Glutamatergic neuron (in vitro differentiated cells): ENCODE data around the gene FAM53B. TPM values are rescaled to one million over a fixed set of nuclear protein-coding genes. Genes with fewer than 3 reads are reported as not detected.

Experiments used
- DNase-seq: peaks from one replicate; pipeline ENCODE4 v3.0.0; 2022
- H3K27ac Mint-ChIP-seq: one replicate; pipeline ENCODE4 v1.8.0; 2020; ENCODE audit warnings: mild to moderate bottlenecking, mixed read lengths, inconsistent platforms; ENCODE audit not compliant: unreplicated experiment
- H3K27me3 Mint-ChIP-seq: one replicate; pipeline ENCODE4 v1.8.0; 2020; ENCODE audit warnings: mild to moderate bottlenecking, moderate library complexity, mixed read lengths, inconsistent platforms; ENCODE audit not compliant: unreplicated experiment
- H3K36me3 Mint-ChIP-seq: one replicate; pipeline ENCODE4 v1.8.0; 2020; ENCODE audit warnings: mild to moderate bottlenecking, mixed read lengths, inconsistent platforms; ENCODE audit not compliant: unreplicated experiment
- H3K4me1 Mint-ChIP-seq: one replicate; pipeline ENCODE4 v1.8.0; 2020; ENCODE audit warnings: mild to moderate bottlenecking, low read depth, mixed read lengths, inconsistent platforms; ENCODE audit not compliant: unreplicated experiment
- H3K4me3 Mint-ChIP-seq: one replicate; pipeline ENCODE4 v1.8.0; 2020; ENCODE audit warnings: mild to moderate bottlenecking, mixed read lengths, inconsistent platforms; ENCODE audit not compliant: unreplicated experiment
- H3K9me3 Mint-ChIP-seq: one replicate; pipeline ENCODE4 v1.8.0; 2020; ENCODE audit warnings: mild to moderate bottlenecking, moderate library complexity, mixed read lengths, inconsistent platforms; ENCODE audit not compliant: unreplicated experiment
- CTCF ChIP-seq: fragments of 200-600 bp; sonication (generic); IDR thresholded peaks from one replicate; pipeline ENCODE4 v1.5.0; 2021; ENCODE audit not compliant: partially characterized antibody, unreplicated experiment
- total RNA-seq: library from RNA; stranded (reverse); fragmentation: NEBNext Ultra II Directional; extraction: Animal tissue kit (Norgen Biotek cat#: 25700); gene quantifications from one replicate; pipeline ENCODE4 v1.2.1, GENCODE V29; 2021; ENCODE audit not compliant: unreplicated experiment

FAM53B gene
- total RNA-seq, 1 donor from 2014 or later: 30.5 TPM

DNA sequence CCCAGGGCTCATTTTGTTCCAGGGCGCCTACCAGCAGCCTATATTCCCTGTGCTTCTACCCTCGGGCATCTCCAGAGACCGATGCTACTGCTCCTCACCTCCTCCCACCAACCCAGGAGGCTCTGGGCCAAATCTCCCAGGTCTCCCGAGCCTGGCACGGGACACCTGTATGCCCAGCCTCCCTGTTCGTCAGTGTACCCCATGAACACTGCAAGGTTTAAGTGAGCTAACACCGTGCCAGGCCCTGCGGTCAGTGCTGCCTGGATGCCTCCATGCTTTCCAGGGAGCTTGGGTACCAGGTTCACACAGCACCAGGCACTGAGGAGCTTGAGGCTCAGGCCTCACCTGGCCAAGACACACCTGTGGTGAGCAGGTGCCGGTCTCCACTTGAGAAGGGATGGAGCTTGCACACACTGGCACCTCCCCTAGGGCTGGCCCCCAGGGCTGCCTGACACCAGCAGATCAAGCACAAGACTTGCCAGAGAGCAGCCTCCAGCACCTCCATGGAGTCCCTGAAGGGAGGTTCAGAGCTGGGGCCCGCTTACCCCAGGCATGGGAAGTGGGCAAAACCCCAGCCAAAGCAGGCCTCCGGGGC, 80.3 kb downstream of the FAM53B start:
- Mint-ChIP-seq H3K9me3 (peaks cover 5% of the 10 kb centered on the region), H3K4me1 (peaks cover 24% of the 10 kb centered on the region), H3K27me3 (peaks cover 5% of the 10 kb centered on the region), H3K36me3 (no peaks in the 10 kb centered on the region), H3K27ac (no peak overlapping the region), H3K4me3 (no peak overlapping the region)
- DNase-seq: no peak
- TF ChIP-seq CTCF: no peak

DNA sequence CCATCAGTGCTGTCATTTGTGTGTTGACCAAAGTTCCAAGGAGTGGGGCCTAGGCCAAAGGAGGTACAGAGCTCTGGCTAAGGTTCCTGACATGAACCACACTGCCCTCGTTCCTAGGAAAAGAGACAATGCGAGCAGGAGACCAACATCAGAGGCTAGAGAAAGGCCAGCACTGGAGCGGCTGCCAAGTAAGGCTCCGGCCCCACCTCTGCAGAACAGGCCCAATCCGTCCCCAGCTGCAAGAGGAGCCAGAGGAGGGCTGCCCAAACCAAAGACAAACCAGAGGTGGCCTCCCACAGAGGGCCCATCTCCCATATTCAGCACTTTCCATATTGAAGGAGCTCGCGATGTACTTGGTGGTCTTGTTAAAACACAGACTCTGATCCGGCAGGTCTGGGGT, 81.0 kb downstream of the FAM53B start:
- DNase-seq: no peak
- peaks cover 7% of the 10 kb centered on the region for H3K27me3 Mint-ChIP-seq
- H3K27ac Mint-ChIP-seq: no peak overlapping the region
- peaks cover 21% of the 10 kb centered on the region for H3K4me1 Mint-ChIP-seq
- TF ChIP-seq CTCF: no peak
- no peaks in the 10 kb centered on the region for H3K36me3 Mint-ChIP-seq
- H3K4me3 Mint-ChIP-seq: no peak overlapping the region
- H3K9me3 Mint-ChIP-seq: peaks cover 5% of the 10 kb centered on the region

DNA sequence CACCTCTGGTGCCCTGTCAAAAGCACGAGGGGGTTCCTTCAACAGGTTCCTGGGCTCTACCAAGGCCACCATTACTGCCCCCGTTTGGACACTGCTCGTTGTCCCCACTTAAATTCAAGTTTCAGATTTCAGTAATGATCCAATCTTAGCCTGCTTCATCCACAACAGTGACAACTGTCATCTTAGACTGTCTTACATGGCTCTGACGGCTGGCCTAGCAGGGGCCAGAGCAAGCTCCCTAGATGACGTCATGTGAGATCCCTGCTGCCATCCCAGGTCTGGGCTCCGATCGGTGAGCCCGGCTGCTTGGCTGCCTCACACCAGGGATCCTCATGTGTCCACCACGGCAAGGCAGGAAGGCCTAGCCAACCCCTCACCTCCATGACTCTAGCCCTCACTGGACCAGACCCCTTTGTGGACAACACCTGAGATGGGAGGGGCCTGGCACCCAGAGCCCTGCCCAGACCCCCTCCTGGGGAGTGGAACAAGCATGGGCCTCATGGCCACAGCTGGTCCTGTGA, 82.5 kb downstream of the FAM53B start:
- no peak overlapping the region for H3K4me3 Mint-ChIP-seq
- peaks cover 16% of the 10 kb centered on the region for H3K4me1 Mint-ChIP-seq
- no peak overlapping the region for H3K27ac Mint-ChIP-seq

DNA sequence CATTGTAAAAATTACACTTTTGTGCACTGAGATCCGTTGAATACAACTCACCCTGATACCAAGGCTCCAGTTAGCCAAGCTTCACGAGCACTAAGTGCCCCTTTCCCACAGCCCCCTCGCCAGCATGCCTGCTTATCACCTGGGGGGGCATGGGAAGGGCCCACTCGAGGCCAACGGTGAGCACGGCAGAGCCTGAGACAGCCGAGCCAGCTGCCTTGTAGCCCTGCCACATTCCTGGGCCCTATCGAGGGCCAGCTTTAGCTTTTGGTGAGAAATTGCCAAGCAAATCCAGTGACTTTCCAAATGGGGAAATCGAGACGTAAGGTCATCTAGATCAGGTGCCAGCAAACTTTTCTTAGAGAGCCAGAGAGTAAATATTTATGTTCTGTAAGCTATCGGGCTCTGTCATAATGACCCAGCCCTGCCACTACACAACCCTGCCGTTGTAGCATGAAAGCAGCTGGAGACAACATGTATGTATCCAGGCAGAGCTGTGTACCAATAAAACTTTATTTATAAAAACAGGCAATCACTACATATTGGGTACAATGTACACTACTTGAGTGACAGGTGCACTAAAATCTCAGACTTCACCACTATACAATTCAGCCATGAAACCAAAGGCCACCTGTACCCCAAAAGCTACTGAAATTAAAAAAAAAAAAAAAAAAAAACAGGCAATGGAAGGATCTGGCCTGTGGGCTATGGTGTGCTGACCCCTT, 83.6 kb downstream of the FAM53B start:
- TF ChIP-seq CTCF: no peak
- Mint-ChIP-seq H3K9me3 (peaks cover 8% of the 10 kb centered on the region), H3K36me3 (no peaks in the 10 kb centered on the region), H3K4me3 (no peak overlapping the region), H3K27ac (no peak overlapping the region), H3K4me1 (peaks cover 24% of the 10 kb centered on the region), H3K27me3 (peaks cover 2% of the 10 kb centered on the region)
- DNase-seq: no peak

More for the DNA sequence above, 82.5 kb downstream of the FAM53B start:
- no peak for DNase-seq
- no peak for TF ChIP-seq CTCF
- Mint-ChIP-seq H3K36me3 (no peaks in the 10 kb centered on the region), H3K27me3 (peaks cover 2% of the 10 kb centered on the region), H3K9me3 (peaks cover 5% of the 10 kb centered on the region)

DNA sequence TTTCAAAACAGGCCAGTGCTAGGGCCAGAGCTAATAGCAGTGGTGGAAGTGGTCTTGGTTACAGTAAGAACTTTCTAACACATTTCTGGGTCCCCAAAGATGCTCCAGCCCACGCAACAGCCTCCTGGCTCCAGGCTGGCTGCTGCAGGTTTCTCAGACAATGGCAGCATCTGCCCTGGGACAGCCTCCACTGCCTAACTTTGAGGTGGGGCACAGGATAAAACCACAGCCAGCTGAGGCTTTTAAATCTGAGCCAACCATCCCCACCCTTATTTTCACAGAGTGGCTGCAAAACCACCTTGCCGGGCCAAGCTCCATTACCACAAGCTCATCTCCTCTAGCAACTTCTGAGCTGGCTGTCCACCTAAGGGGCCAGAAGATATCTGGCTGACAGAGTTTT, 84.8 kb downstream of the FAM53B start:
- Mint-ChIP-seq H3K9me3 (peaks cover 3% of the 10 kb centered on the region), H3K4me1 (peaks cover 23% of the 10 kb centered on the region), H3K4me3 (no peak overlapping the region), H3K27ac (no peak overlapping the region), H3K27me3 (peaks cover 2% of the 10 kb centered on the region), H3K36me3 (no peaks in the 10 kb centered on the region)
- no peak for TF ChIP-seq CTCF
- DNase-seq: no peak
